DND-41 (cell line): ENCODE results near the gene VIPR1.

Experiments used
- ATAC-seq: fragments of 200-7000 bp; cut with Tn5 transposase; 3 replicates; pipeline ENCODE4 v1.9.1; 2021; ENCODE audit warnings: low read depth; ENCODE audit not compliant: insufficient read depth
- DNase-seq: peaks from one replicate; pipeline ENCODE4 v3.0.0-alpha.2; 2020
- H2AFZ ChIP-seq: 2 replicates; pipeline ENCODE4 v1.6.0; 2012; ENCODE audit warnings: low read depth, low read length
- H3K27ac ChIP-seq: 2 replicates; pipeline ENCODE4 v1.5.1; 2012; ENCODE audit warnings: low read length, inconsistent platforms
- H3K27me3 ChIP-seq: fragments of 200-600 bp; sonication (generic); 2 replicates; pipeline ENCODE4 v1.6.0; 2012; ENCODE audit warnings: low read length, mild to moderate bottlenecking, inconsistent platforms; ENCODE audit not compliant: insufficient read depth, poor library complexity
- H3K36me3 ChIP-seq: 2 replicates; pipeline ENCODE4 v1.5.1; 2012; ENCODE audit warnings: low read length, inconsistent platforms; ENCODE audit not compliant: insufficient read depth
- H3K4me1 ChIP-seq: 2 replicates; pipeline ENCODE4 v1.5.1; 2012; ENCODE audit warnings: mild to moderate bottlenecking, low read length; ENCODE audit not compliant: insufficient read depth
- H3K4me2 ChIP-seq: 2 replicates; pipeline ENCODE4 v1.6.0; 2012; ENCODE audit warnings: mild to moderate bottlenecking, moderate library complexity, low read length, inconsistent platforms; ENCODE audit not compliant: insufficient read depth
- H3K4me3 ChIP-seq, 2 experiments: fragments of 200-600 bp in 1 of 2; shearing (Covaris generic) in 1 of 2; 2 replicates each; pipeline ENCODE4 v1.5.1; 2012 to 2016; ENCODE audit warnings: inconsistent platforms in 2 of 2, low read length in 2 of 2, mild to moderate bottlenecking in 2 of 2, low read depth in 1 of 2, moderate library complexity in 1 of 2
- H3K79me2 ChIP-seq: 2 replicates; pipeline ENCODE4 v1.6.0; 2012; ENCODE audit warnings: low read length, inconsistent platforms; ENCODE audit not compliant: insufficient read depth
- H3K9ac ChIP-seq: 2 replicates; pipeline ENCODE4 v1.6.0; 2012; ENCODE audit warnings: low read depth, mild to moderate bottlenecking, inconsistent platforms, low read length, moderate library complexity
- H3K9me3 ChIP-seq: 2 replicates; pipeline ENCODE4 v1.5.1; 2012; ENCODE audit warnings: low read length, moderate library complexity, mild to moderate bottlenecking, inconsistent platforms; ENCODE audit not compliant: insufficient read depth, severe bottlenecking
- H4K20me1 ChIP-seq: 2 replicates; pipeline ENCODE4 v1.6.0; 2012; ENCODE audit warnings: low read length; ENCODE audit not compliant: insufficient read depth
- CTCF ChIP-seq: IDR thresholded peaks from 2 replicates; pipeline ENCODE4 v1.5.1; 2012; ENCODE audit warnings: borderline replicate concordance, low read length, moderate library complexity, mild to moderate bottlenecking; ENCODE audit not compliant: poor library complexity, severe bottlenecking; ENCODE audit errors: extremely low read depth
- EZH2 ChIP-seq: IDR thresholded peaks from 3 replicates; pipeline ENCODE4 v1.6.1; 2012; ENCODE audit warnings: borderline replicate concordance, low read depth, mild to moderate bottlenecking, moderate library complexity, low read length, inconsistent platforms; ENCODE audit not compliant: severe bottlenecking

The VIPR1 gene

GRCh38 chr3:42491881-42492507 is 10.4 kb upstream of the VIPR1 start:
- Histone ChIP-seq H4K20me1 (no peaks in the 10 kb centered on the region), H3K4me1 (no peaks in the 10 kb centered on the region), H3K27ac (no peak overlapping the region), H3K9ac (no peak overlapping the region), H3K9me3 (no peaks in the 10 kb centered on the region), H3K4me3 (no peak overlapping the region), H3K79me2 (no peaks in the 10 kb centered on the region), H3K36me3 (no peaks in the 10 kb centered on the region), H3K4me2 (no peak overlapping the region), H3K27me3 (peaks cover 6% of the 10 kb centered on the region), H2AFZ (no peak overlapping the region)
- no peak for ATAC-seq
- no peak for DNase-seq
- TF ChIP-seq EZH2 (no peak), CTCF (no peak)

DNA sequence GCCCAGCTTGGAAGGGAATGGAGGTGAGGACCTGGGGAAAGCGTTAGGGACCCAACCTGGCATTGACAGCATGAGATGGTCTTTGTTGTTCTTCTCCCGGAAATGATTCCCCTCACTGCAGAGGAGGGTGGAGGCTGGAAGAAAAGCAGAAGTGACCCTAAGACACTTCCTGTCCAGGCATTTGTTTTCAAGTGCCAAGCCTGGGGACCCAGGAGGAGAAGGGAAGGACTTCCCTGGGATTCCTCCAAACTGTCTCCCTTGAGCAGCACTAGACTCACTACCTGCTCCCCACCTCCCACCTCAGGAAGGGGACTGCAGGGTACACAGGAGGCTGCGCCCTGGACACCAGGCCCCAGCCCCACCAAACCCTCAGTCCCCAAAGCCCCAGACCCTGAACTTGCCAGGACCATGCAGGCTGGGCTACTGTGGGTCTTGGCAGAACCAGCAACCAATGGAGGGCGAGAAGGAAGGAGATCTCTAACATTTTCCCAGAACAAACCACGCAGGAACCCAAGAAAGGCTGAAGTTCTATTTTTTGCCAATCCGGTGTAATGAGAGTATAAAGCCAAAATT is 9.8 kb upstream of the VIPR1 start:
- H2AFZ ChIP-seq: no peak overlapping the region
- no peak overlapping the region for H3K4me2 ChIP-seq
- no peaks in the 10 kb centered on the region for H3K36me3 ChIP-seq
- no peaks in the 10 kb centered on the region for H3K79me2 ChIP-seq
- H3K4me3 ChIP-seq: no peak overlapping the region
- H3K4me1 ChIP-seq: no peaks in the 10 kb centered on the region
- no peaks in the 10 kb centered on the region for H4K20me1 ChIP-seq
- ATAC-seq (no peak), DNase-seq (no peak)
- no peaks in the 10 kb centered on the region for H3K9me3 ChIP-seq
- H3K9ac ChIP-seq: no peak overlapping the region
- TF ChIP-seq CTCF: no peak
- no peak for TF ChIP-seq EZH2
- no peak overlapping the region for H3K27ac ChIP-seq
- no peaks in the 10 kb centered on the region for H3K27me3 ChIP-seq

- no peaks in the 10 kb centered on the region for H3K4me1 ChIP-seq
- DNase-seq (no peak), ATAC-seq (no peak)
- TF ChIP-seq CTCF (no peak), EZH2 (no peak)
- H3K9ac ChIP-seq: no peak overlapping the region
- no peaks in the 10 kb centered on the region for H3K27me3 ChIP-seq
- no peak overlapping the region for H3K4me2 ChIP-seq
- H3K9me3 ChIP-seq: no peaks in the 10 kb centered on the region
- H4K20me1 ChIP-seq: no peaks in the 10 kb centered on the region
- H3K36me3 ChIP-seq: no peaks in the 10 kb centered on the region
- no peak overlapping the region for H3K27ac ChIP-seq
- no peaks in the 10 kb centered on the region for H3K79me2 ChIP-seq
- no peak overlapping the region for H2AFZ ChIP-seq
- H3K4me3 ChIP-seq: no peak overlapping the region
Observed at GRCh38 chr3:42493126-42493797, 9.2 kb upstream of the VIPR1 start.
